ENCODE results near the gene ABR.

GRCh38 chr17:953767-954166, 226.0 kb downstream of the ABR start:
- no peak for TF ChIP-seq CTCF (IDR thresholded peaks at IDR 0.05)
- no peak for TF ChIP-seq EP300 (IDR thresholded peaks at IDR 0.05; ENCODE audit: low read depth)

Measured in transverse colon (tissue), 3 donors.